AG10803 (cell line): ENCODE data around the gene ARHGAP45.

Source experiments
- DNase-seq: peaks from one replicate; pipeline ENCODE4 v3.0.0; 2010; ENCODE audit warnings: low read depth
- H3K4me3 ChIP-seq: 2 replicates; pipeline ENCODE4 v1.5.1; 2011; ENCODE audit warnings: mild to moderate bottlenecking, low read length, control low read depth
- TF ChIP-seq, protein P1 (sequence below): conservative IDR thresholded peaks from 2 replicates; pipeline ENCODE4 v1.5.1; 2011; ENCODE audit warnings: mild to moderate bottlenecking, low read length, control low read depth, inconsistent platforms

The ARHGAP45 gene

DNA sequence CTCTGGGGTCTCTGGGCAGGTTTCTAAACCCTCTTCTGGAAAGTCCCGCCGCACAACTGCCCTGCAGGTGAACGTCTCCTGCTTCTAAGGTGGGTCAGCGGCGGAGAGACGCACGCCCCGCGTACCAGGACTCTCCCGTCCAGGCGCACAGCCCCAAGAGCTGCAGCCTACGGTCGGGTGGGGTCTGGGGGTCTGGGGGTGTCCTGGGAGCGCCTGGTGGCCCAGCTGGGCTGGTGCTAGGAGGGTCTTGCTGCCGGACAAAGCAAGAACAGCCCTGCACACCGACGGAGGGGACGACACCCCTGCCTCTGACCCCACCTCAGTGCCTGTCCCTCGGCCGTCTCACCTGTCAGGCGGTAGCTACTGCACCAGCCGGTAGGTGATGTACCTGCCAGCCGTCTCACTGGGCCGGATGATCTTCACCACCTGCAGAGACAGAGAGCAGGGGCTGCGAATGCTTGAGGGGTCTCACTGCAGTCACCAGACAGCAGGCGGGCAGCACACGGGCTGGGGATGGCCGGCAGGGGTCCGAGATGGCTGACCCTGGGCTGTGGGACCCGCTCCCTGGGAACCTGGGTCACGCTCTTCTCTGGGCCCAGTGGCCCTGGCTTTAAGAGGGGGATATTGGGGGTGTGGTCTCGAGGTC lies 22.3 kb downstream of the ARHGAP45 start:
- TF ChIP-seq, protein P1, sequence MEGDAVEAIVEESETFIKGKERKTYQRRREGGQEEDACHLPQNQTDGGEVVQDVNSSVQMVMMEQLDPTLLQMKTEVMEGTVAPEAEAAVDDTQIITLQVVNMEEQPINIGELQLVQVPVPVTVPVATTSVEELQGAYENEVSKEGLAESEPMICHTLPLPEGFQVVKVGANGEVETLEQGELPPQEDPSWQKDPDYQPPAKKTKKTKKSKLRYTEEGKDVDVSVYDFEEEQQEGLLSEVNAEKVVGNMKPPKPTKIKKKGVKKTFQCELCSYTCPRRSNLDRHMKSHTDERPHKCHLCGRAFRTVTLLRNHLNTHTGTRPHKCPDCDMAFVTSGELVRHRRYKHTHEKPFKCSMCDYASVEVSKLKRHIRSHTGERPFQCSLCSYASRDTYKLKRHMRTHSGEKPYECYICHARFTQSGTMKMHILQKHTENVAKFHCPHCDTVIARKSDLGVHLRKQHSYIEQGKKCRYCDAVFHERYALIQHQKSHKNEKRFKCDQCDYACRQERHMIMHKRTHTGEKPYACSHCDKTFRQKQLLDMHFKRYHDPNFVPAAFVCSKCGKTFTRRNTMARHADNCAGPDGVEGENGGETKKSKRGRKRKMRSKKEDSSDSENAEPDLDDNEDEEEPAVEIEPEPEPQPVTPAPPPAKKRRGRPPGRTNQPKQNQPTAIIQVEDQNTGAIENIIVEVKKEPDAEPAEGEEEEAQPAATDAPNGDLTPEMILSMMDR = no peak
- DNase-seq = no peak
- H3K4me3 ChIP-seq = no peak overlapping the region

DNA sequence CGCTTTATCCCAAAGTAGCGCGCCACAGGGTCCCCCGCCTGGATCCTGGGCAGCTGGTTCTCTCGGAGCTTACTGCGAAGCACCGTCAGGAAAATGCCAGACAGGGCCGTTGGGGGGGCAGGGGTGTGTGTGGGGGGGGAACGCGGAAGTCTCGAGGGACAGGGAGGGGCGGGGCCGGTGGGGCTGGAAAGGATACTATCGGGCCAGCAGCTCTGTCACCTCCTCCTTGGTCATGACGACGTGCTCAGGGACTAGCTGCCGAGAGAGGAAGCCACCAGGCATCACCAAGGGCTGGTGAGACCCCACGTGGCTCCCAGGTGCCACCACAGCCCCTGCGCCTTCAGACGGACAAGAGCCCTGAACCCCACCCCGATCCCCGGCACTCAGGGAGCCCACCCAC lies 22.9 kb downstream of the ARHGAP45 start:
- DNase-seq = no peak
- TF ChIP-seq, protein P1 = no peak

DNA sequence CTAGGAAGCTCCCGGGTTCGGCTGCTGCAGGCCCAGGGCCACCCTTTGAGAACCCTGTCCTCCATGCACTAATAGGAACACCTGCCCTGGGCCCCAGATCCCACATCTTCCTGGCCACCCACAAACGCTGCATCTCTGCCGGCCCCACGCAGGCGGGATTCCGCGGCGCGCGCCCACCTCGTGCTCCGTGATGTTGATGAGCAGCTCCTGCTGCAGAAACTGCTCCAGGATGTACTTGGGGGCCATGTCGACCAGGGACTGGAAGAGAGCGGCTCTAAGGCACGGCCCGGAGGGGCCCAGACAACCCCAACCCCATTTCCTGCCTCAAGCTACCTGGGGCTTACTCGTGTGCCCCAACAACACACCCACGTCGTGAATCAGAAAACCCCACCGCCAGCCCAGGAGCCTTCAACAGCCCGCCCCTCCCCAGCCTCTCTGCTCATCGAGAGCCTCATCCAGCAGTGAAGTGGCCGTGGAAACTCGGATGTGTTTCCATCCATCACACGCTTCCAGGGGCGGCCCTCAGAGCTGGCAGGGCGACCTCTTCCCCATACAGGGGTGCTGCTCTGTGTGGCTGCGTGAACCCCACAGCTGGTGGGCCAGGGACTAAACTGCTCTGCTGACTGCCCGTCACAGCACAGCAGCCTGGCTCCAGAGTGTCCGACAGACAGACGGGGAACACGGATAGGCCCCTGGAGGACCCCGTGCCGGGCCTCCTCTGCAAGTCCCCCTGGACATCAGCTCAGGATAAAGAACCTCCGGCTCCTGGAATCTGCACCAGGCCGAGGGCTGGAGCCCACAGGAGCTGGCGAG lies 24.0 kb downstream of the ARHGAP45 start:
- H3K4me3 ChIP-seq = no peak overlapping the region
- no peak for DNase-seq
- TF ChIP-seq, protein P1 = no peak

More for the DNA sequence above, 22.9 kb downstream of the ARHGAP45 start:
- H3K4me3 ChIP-seq = no peak overlapping the region

GRCh38 chr19:1091544-1092175 lies 24.7 kb downstream of the ARHGAP45 start:
- DNase-seq = no peak
- no peak overlapping the region for H3K4me3 ChIP-seq
- TF ChIP-seq, protein P1 = no peak

DNA sequence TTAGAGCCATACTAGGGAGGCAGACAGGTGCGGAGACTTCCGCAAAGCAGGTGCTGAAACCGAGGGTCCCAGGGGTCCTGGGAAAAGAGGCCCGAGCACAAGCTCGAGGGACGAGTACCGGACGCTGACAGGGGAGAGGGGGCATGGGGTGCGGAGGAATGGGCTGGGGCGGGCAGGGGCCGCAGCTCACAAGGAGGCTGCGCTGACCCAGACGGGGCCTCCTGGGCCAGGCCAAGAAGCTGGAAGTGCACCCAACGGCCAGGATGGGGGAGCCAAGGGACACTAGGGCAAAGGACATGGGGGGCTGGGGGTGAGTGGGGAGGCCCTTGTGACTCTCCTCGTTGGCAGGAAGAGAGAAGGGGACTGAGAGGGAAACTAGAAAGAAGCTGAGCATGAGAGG lies 26.4 kb downstream of the ARHGAP45 start:
- TF ChIP-seq, protein P1 = no peak
- H3K4me3 ChIP-seq = peak overlapping the region; percentile 94
- DNase-seq = no peak

GRCh38 chr19:1093811-1094553 lies 27.0 kb downstream of the ARHGAP45 start:
- H3K4me3 ChIP-seq = peak overlapping the region; percentile 94
- no peak for DNase-seq
- TF ChIP-seq, protein P1 = no peak
